ENCODE data around the gene BMPR1B. TPM values are rescaled to one million over a fixed set of nuclear protein-coding genes. Genes with fewer than 3 reads are reported as not detected.
"Not testable (repeated sequence)": the region's sequence is repeated elsewhere in the genome, so short reads cannot be mapped to it uniquely, and the experiment has no call there.

Gene BMPR1B
- polyA plus RNA-seq, 3 donors from 2014 or later: not detected

DNA sequence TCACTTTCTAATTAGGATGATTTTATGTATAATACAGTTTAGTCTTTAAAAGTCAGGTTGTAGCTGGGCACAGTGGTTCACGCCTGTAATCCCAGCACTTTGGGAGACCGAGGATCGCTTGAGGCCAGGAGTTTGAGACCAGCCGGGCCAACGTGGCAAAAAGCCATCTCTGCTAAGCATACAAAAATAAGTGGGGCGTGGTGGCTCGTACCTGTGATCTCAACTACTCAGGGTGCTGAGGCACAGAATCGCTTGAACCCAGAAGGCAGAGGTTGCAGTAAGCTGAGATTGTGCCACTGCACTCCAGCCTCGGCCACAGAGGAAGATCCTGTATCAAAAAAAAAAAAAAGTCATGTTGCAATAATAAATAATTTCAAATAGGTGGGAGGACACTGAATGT lies 364.2 kb downstream of the BMPR1B start:
- Mint-ChIP-seq H3K36me3 (no peaks in the 10 kb centered on the region), H3K27ac (no peak overlapping the region), H3K4me1 (no peaks in the 10 kb centered on the region), H3K9me3 (peaks cover 0 to 4% (median 0%) of the 10 kb centered on the region in 6 donors), H3K4me3 (no peak overlapping the region), H3K27me3 (ENCODE audit: low read depth in 3 of 3) (peaks cover 0 to 4% (median 0%) of the 10 kb centered on the region in 3 donors)
- no peak for DNase-seq

DNA sequence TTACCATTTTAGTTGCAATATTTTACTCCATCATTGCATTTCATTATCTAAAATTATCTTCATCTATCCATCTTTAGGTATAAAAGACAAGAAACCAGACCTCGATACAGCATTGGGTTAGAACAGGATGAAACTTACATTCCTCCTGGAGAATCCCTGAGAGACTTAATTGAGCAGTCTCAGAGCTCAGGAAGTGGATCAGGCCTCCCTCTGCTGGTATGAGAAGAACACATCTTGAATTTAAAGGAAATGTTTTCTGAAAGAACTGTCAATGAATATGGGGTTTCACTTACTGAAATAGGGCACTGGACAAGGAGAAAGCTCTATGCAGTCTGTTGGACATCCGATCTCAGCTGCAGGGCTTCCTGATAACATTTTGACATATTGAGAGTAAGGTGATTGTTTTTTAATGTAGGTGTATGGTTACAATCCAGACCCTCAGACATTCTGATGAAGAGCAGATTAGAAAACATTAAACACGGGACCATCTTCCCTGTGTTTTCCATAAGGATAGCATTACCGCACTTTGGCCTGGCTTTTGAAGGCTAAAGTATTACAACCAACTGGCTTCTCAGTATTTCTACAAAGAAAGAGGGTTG lies 367.2 kb downstream of the BMPR1B start:
- no peak overlapping the region for H3K4me3 Mint-ChIP-seq
- H3K27me3 Mint-ChIP-seq (ENCODE audit: low read depth in 3 of 3): no peaks in the 10 kb centered on the region
- no peaks in the 10 kb centered on the region for H3K9me3 Mint-ChIP-seq
- H3K36me3 Mint-ChIP-seq: no peaks in the 10 kb centered on the region
- H3K27ac Mint-ChIP-seq: no peak overlapping the region
- DNase-seq: no peak
- H3K4me1 Mint-ChIP-seq: peaks cover 2 to 8% of the 10 kb centered on the region in 2 donors

DNA sequence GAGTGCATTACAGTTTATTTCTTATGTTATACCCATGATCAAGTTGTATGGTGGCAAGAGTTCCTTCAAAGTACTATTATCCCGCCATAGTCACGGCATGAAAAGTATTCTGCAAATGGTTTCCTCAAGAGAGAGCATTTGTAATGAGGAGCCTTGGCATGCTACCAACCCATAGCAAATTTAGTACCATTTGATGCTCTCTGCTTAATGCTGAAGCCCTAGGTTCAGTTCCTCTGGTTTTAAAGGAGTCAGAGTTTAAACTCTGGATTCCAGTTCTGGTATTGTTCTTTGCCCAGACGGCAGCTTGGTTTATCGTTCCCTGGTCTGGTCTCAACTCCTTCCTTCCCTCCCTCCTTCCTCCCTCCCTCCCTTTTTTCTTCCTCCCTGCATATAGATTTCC lies 371.3 kb downstream of the BMPR1B start:
- H3K9me3 Mint-ChIP-seq: no peaks in the 10 kb centered on the region
- H3K27ac Mint-ChIP-seq: no peak overlapping the region
- no peak overlapping the region for H3K4me3 Mint-ChIP-seq
- peaks cover 0 to 2% (median 1%) of the 10 kb centered on the region in 3 donors for H3K27me3 Mint-ChIP-seq (ENCODE audit: low read depth in 3 of 3)
- DNase-seq: no peak
- peaks cover 2 to 13% of the 10 kb centered on the region in 2 donors for H3K4me1 Mint-ChIP-seq
- H3K36me3 Mint-ChIP-seq: no peaks in the 10 kb centered on the region

DNA sequence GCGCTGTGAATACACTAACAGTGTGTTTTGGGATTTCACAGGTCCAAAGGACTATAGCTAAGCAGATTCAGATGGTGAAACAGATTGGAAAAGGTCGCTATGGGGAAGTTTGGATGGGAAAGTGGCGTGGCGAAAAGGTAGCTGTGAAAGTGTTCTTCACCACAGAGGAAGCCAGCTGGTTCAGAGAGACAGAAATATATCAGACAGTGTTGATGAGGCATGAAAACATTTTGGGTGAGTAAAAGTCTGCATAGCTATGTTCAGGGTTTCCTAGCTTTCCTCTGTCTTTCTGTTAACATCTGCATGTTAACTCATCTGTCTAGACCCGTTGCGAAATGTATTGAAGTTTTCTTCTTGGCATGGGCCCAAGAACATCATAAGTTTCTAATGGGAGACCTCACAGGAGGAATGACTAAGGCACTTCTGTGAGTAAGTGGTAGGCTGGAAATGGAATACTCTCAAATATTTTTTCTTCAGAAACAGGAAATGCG lies 372.1 kb downstream of the BMPR1B start:
- Mint-ChIP-seq H3K36me3 (no peaks in the 10 kb centered on the region), H3K4me3 (no peak overlapping the region), H3K9me3 (no peaks in the 10 kb centered on the region), H3K4me1 (peaks cover 2 to 13% of the 10 kb centered on the region in 2 donors), H3K27me3 (ENCODE audit: low read depth in 3 of 3) (peaks cover 0 to 2% (median 2%) of the 10 kb centered on the region in 3 donors), H3K27ac (no peak overlapping the region)
- no peak for DNase-seq

DNA sequence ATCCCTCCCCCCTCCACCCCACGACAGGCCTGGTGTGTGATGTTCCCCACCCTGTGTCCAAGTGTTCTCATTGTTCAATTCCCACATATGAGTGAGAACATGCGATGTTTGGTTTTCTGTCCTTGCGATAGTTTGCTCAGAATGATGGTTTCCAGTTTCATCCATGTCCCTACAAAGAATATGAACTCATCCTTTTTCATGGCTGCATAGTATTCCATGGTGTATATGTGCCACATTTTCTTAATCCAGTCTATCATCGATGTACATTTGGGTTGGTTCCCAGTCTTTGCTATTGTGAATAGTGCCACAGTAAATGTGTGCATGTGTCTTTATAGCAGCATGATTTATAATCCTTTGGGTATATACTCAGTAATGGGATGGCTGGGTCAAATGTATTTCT lies 376.3 kb downstream of the BMPR1B start:
- not testable (repeated sequence) for DNase-seq; H3K27me3 Mint-ChIP-seq (ENCODE audit: low read depth in 3 of 3); H3K9me3 Mint-ChIP-seq; H3K36me3 Mint-ChIP-seq; H3K4me3 Mint-ChIP-seq
- H3K27ac Mint-ChIP-seq: peak overlapping the region in 1 of 6 donors; percentile 2
- peaks cover 2 to 13% of the 10 kb centered on the region in 2 donors for H3K4me1 Mint-ChIP-seq

DNA sequence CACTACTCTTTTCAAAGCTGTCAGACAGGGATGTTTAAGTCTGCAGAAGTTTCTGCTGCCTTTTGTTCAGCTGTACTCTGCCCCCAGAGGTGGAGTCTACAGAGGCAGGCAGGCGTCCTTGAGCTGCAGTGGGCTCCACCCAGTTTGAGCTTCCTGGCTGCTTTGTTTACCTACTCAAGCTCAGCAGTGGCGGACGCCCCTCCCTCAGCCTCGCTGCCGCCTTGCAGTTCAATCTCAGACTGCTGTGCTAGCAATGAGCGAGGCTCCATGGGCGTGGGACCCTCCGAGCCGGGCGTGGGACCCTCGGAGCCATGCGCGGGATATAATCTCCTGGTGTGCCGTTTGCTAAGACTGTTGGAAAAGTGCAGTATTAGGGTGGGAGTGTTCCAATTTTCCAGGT lies 381.7 kb downstream of the BMPR1B start:
- not testable (repeated sequence) for H3K4me1 Mint-ChIP-seq; H3K9me3 Mint-ChIP-seq; H3K27me3 Mint-ChIP-seq (ENCODE audit: low read depth in 3 of 3); H3K36me3 Mint-ChIP-seq; H3K4me3 Mint-ChIP-seq; H3K27ac Mint-ChIP-seq; DNase-seq

DNA sequence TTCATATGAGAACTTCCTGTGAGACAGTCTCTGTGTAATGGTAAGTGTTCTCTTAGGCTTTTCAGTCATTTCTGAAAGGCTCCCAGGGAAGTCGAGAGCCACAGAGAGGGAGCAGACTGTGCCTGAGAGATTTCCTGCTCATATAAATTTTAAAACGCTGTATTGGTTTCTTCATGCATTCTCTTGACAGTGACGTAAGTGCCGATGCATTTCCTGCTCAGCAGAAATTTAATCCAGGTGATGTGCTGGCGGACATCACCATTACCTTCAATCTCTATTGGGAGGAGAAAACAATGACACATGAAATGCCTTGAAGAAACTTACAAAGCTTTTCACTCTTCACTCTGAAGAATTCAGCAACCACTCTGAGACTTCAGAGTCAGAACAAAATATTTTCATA lies 383.6 kb downstream of the BMPR1B start:
- no peak overlapping the region for H3K4me3 Mint-ChIP-seq
- no peaks in the 10 kb centered on the region for H3K4me1 Mint-ChIP-seq
- H3K27me3 Mint-ChIP-seq (ENCODE audit: low read depth in 3 of 3): peaks cover 0 to 3% (median 0%) of the 10 kb centered on the region in 3 donors
- H3K9me3 Mint-ChIP-seq: peaks cover 0 to 8% (median 4%) of the 10 kb centered on the region in 6 donors
- no peak overlapping the region for H3K27ac Mint-ChIP-seq
- DNase-seq: no peak
- H3K36me3 Mint-ChIP-seq: peaks cover 0 to 4% (median 0%) of the 10 kb centered on the region in 3 donors

DNA sequence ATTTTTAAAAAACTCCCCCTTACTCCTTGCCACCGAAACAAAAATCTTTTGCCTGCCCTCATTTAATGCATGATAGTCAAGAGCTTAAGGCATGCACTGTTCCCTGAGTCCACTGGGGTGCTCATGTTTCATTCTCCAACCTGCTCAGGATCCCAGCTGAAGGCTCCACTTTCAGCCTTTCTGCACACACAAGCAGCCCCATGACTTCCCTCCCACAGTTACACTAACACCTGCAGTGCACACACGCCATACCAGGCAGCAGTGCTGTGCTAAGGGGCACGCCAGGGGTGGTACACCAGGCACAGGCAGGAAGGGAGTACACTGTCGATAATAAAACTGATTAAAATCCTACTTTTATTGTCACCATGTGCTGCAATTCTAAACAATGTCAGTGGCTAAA lies 385.2 kb downstream of the BMPR1B start:
- Mint-ChIP-seq H3K9me3 (peaks cover 0 to 8% (median 4%) of the 10 kb centered on the region in 6 donors), H3K27me3 (ENCODE audit: low read depth in 3 of 3) (peaks cover 0 to 1% (median 0%) of the 10 kb centered on the region in 3 donors), H3K4me1 (no peaks in the 10 kb centered on the region), H3K27ac (no peak overlapping the region), H3K36me3 (no peaks in the 10 kb centered on the region), H3K4me3 (no peak overlapping the region)
- DNase-seq: no peak

DNA sequence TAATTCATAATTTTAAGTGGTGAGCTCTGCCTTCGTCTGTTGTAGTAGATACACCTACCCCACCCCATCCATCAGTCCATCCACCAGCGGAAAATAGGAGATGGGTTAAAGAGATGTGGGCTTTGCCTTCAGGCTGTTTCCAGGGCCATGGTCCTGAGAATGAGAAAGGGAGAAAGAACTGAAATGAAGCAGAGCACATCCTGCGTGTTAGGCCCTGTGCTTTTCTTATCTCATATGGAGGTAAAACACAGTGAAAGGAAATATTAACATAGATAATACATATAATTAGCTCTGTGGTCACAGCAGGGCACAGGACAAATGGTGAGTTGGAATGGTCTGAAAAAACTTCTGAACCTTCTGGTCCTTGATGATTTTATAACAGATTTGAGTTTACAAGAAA lies 393.5 kb downstream of the BMPR1B start:
- Mint-ChIP-seq H3K27me3 (ENCODE audit: low read depth in 3 of 3) (peaks cover 0 to 5% (median 2%) of the 10 kb centered on the region in 3 donors), H3K36me3 (no peaks in the 10 kb centered on the region), H3K9me3 (no peaks in the 10 kb centered on the region), H3K27ac (no peak overlapping the region), H3K4me3 (no peak overlapping the region), H3K4me1 (peaks cover 14% of the 10 kb centered on the region in 2 donors)
- DNase-seq: no peak

DNA sequence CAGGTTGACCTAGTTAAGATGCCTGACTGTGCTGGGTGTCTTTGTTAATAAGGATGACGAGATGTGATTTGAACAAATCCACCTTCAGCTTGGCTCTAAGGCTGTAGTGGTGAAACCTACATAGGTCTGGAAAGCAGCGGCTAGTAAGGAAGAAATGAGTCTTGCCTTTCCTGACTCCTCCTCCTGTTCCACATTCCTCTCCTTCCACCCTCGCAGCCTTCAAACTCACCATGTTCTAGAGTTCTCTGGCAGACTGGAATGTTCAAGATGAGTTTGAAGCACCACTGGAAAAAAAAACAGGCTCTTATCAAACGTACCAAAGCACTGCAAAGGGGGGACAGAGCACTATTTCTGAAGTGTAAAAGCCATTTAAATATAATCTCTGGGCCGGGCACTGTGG lies 395.4 kb downstream of the BMPR1B start:
- H3K9me3 Mint-ChIP-seq: no peaks in the 10 kb centered on the region
- no peak for DNase-seq
- peaks cover 16 to 19% of the 10 kb centered on the region in 2 donors for H3K4me1 Mint-ChIP-seq
- peaks cover 0 to 8% (median 2%) of the 10 kb centered on the region in 3 donors for H3K27me3 Mint-ChIP-seq (ENCODE audit: low read depth in 3 of 3)
- H3K36me3 Mint-ChIP-seq: no peaks in the 10 kb centered on the region
- H3K4me3 Mint-ChIP-seq: no peak overlapping the region
- no peak overlapping the region for H3K27ac Mint-ChIP-seq

DNA sequence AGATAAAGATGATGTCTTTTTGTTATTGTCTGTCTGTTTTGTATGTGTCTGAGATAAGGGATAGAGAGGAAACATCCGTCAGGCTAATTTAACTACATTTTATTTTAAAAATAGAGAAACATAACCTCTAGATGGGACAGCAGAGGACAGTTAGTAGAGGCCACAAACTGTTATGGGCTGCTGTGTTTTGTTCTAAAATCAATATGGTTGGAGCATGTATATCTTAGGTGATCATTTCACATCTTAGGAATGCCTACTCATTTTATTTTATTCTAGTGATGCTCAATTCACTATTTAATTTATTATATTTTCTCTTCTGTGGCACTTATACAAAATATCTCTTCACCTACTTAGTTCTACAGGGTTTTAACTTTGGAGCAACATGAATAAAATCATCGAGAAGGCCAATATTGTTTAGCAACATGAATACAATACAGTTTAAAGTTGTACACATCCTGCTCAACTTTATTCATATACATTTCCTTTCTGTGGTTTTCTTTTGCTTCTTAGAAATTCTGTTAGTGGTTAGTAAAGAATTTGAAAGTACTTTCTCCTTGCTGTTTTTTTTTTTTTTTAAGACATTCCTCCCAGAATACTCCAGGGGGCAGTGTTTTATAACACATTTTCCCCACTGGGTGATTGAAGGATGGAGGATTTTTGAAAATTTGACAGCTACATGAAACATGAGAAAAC lies 398.1 kb downstream of the BMPR1B start:
- H3K9me3 Mint-ChIP-seq: peaks cover 0 to 1% (median 0%) of the 10 kb centered on the region in 6 donors

DNA sequence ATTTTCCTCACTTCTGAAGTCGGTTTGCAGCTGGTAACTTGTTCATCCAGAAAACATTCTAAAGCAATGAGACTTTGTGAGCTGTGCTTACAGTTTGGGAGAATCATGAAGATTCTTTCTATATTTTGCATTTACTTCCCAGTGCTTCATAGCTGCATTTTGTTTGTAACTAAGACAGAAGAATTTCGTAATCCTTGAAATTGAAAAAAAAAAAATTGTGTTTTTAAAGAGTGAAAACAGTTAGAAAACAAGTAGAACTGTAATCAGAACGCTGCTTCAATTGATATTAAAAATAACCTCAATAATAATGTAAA lies 398.7 kb downstream of the BMPR1B start:
- peak overlapping the region; percentile 56 to 72 (median 67) for H3K4me3 Mint-ChIP-seq
- peak overlapping the region in 1 of 6 donors; percentile 34 for H3K27ac Mint-ChIP-seq
- peaks cover 0 to 5% (median 0%) of the 10 kb centered on the region in 3 donors for H3K36me3 Mint-ChIP-seq
- no peak for DNase-seq
- H3K27me3 Mint-ChIP-seq (ENCODE audit: low read depth in 3 of 3): peaks cover 0 to 10% (median 1%) of the 10 kb centered on the region in 3 donors
- peaks cover 0 to 1% (median 0%) of the 10 kb centered on the region in 6 donors for H3K9me3 Mint-ChIP-seq
- peaks cover 44 to 47% of the 10 kb centered on the region in 2 donors for H3K4me1 Mint-ChIP-seq

More for the DNA sequence above, 398.1 kb downstream of the BMPR1B start:
- Mint-ChIP-seq H3K36me3 (peaks cover 0 to 5% (median 0%) of the 10 kb centered on the region in 3 donors), H3K27me3 (ENCODE audit: low read depth in 3 of 3) (peaks cover 0 to 10% (median 4%) of the 10 kb centered on the region in 3 donors), H3K27ac (peak overlapping the region in 4 of 6 donors; percentile 19 to 81 (median 49)), H3K4me1 (peaks cover 39 to 42% of the 10 kb centered on the region in 2 donors), H3K4me3 (peak overlapping the region; percentile 56 to 72 (median 67))
- DNase-seq: peak; percentile 42 to 55 (median 43)

DNA sequence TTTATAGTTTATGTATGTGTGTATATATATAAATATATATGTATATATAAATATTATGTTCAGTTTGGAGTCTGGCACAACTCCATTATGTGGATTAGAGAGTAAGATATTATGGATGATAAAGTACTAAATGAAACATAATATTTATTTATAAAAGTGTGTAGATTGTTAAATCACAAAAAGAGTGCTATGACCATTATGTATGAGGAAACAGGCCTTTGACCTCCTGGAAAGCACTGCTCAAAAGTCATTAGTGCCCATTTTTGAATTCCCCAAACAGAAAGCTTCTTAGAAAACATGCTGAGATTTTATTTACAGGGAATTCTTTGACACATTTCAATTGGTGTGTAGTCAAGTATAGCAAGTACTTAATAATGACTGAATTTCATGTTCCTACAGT lies 399.8 kb downstream of the BMPR1B start:
- H3K9me3 Mint-ChIP-seq: peaks cover 0 to 1% (median 0%) of the 10 kb centered on the region in 6 donors
- no peak overlapping the region for H3K4me3 Mint-ChIP-seq
- DNase-seq: no peak
- no peak overlapping the region for H3K27ac Mint-ChIP-seq
- peaks cover 0 to 5% (median 0%) of the 10 kb centered on the region in 3 donors for H3K36me3 Mint-ChIP-seq
- peaks cover 0 to 10% (median 5%) of the 10 kb centered on the region in 3 donors for H3K27me3 Mint-ChIP-seq (ENCODE audit: low read depth in 3 of 3)
- peaks cover 53 to 59% of the 10 kb centered on the region in 2 donors for H3K4me1 Mint-ChIP-seq

DNA sequence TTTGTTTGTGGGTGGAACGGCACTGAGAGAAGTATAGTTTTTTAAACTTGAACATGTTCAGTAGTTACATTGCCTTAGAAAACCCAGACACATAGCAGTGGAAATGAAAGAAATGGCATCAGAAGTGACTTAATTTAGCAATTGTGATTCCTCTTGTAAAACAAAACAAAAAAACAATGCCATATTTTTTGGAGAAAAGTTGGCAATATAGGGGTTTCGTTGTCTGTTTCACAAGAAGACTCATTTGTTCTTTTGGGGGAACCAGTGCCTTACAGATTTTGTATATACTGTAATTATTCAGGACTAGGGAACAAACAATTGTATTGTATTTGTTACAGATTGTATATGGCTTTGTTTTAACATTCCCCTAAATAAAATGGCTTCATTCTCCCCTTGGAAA lies 400.3 kb downstream of the BMPR1B start:
- peaks cover 57 to 63% of the 10 kb centered on the region in 2 donors for H3K4me1 Mint-ChIP-seq

More for the DNA sequence above, 400.3 kb downstream of the BMPR1B start:
- peaks cover 0 to 1% (median 0%) of the 10 kb centered on the region in 6 donors for H3K9me3 Mint-ChIP-seq
- peaks cover 0 to 5% (median 0%) of the 10 kb centered on the region in 3 donors for H3K36me3 Mint-ChIP-seq
- DNase-seq: no peak
- H3K4me3 Mint-ChIP-seq: no peak overlapping the region
- peaks cover 0 to 10% (median 5%) of the 10 kb centered on the region in 3 donors for H3K27me3 Mint-ChIP-seq (ENCODE audit: low read depth in 3 of 3)
- H3K27ac Mint-ChIP-seq: no peak overlapping the region
